GM19023 (cell line): Measurements from ENCODE around the gene XAF1.
"Not testable (repeated sequence)": the region's sequence is repeated elsewhere in the genome, so short reads cannot be mapped to it uniquely, and the experiment has no call there.

Experiments used
- ATAC-seq: cut with Tn5 transposase; IDR thresholded peaks from one replicate; pipeline ENCODE4 v1.9.1; 2021; ENCODE audit warnings: mild to moderate bottlenecking, moderate library complexity; ENCODE audit not compliant: unreplicated experiment

Gene XAF1

GRCh38 chr17:6755731-6756184 lies at the start of gene XAF1:
TSS of gene XAF1 (plus strand) at chr17:6756046. CDS start at chr17:6756079, 33 bp downstream.
- no peak for ATAC-seq

GRCh38 chr17:6706499-6706898 lies 49.3 kb upstream of the XAF1 start:
- no peak for ATAC-seq

- no peak for ATAC-seq
Measured at GRCh38 chr17:6706996-6707395, 48.9 kb upstream of the XAF1 start.

GRCh38 chr17:6708357-6708961 lies 47.4 kb upstream of the XAF1 start:
- no peak for ATAC-seq

GRCh38 chr17:6710317-6710716 lies 45.5 kb upstream of the XAF1 start:
- ATAC-seq, result no peak

- ATAC-seq, result no peak
Measured at GRCh38 chr17:6711081-6711674, 44.7 kb upstream of the XAF1 start.

GRCh38 chr17:6711681-6712057 lies 44.2 kb upstream of the XAF1 start:
- ATAC-seq, result no peak

- no peak for ATAC-seq
Measured at GRCh38 chr17:6712058-6712853, 43.6 kb upstream of the XAF1 start.

GRCh38 chr17:6712854-6713129 lies 43.1 kb upstream of the XAF1 start:
- ATAC-seq, result no peak

- no peak for ATAC-seq
Measured at GRCh38 chr17:6713130-6713917, 42.5 kb upstream of the XAF1 start, which contains the start of gene SLC13A5. TSS of gene SLC13A5 (minus strand) at chr17:6713369. CDS start at chr17:6713333, 36 bp downstream.

GRCh38 chr17:6713918-6714271 lies 42.0 kb upstream of the XAF1 start:
- ATAC-seq, result no peak

GRCh38 chr17:6714315-6714874 lies 41.5 kb upstream of the XAF1 start:
- ATAC-seq, result no peak

- no peak for ATAC-seq
Measured at GRCh38 chr17:6716736-6717135, 39.1 kb upstream of the XAF1 start.

GRCh38 chr17:6721744-6722143 lies 34.1 kb upstream of the XAF1 start:
- no peak for ATAC-seq

- ATAC-seq, result no peak
Measured at GRCh38 chr17:6724009-6724408, 31.8 kb upstream of the XAF1 start.

GRCh38 chr17:6729531-6729930 lies 26.3 kb upstream of the XAF1 start:
- no peak for ATAC-seq

- ATAC-seq, result not testable (repeated sequence)
Measured at GRCh38 chr17:6746665-6747064, 9.2 kb upstream of the XAF1 start.

- no peak for ATAC-seq
Measured at GRCh38 chr17:6748617-6749016, 7.2 kb upstream of the XAF1 start.

- ATAC-seq, result no peak
Measured at GRCh38 chr17:6749519-6749918, 6.3 kb upstream of the XAF1 start.

- ATAC-seq, result no peak
Measured at GRCh38 chr17:6752068-6752909, 3.6 kb upstream of the XAF1 start.
